Measurements from ENCODE around the gene RIC8A.
A peak's percentile ranks its signal among the peaks of the same experiment; 100 is the strongest.
"Not testable (repeated sequence)": the region's sequence is repeated elsewhere in the genome, so short reads cannot be mapped to it uniquely, and the experiment has no call there.

Gene RIC8A

DNA sequence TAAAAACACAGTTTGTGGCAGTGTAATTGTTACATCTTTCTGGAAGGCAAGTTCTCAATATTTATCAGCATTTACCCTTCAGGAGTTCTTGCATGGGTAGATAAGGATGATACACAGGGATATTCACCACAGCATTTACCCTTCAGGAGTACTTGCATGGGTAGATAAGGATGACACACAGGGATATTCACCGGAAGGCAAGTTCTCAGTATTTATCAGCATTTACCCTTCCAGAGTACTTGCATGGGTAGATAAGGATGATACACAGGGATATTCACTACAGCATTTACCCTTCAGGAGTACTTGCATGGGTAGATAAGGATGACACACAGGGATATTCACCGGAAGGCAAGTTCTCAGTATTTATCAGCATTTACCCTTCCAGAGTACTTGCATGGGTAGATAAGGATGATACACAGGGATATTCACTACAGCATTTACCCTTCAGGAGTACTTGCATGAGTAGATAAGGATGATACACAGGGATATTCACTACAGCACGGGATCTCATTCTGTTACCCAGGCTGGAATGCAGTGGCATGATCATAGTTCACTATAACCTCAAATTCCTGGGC, 13.2 kb downstream of the RIC8A start:
- not testable (repeated sequence) for DNase-seq

DNA sequence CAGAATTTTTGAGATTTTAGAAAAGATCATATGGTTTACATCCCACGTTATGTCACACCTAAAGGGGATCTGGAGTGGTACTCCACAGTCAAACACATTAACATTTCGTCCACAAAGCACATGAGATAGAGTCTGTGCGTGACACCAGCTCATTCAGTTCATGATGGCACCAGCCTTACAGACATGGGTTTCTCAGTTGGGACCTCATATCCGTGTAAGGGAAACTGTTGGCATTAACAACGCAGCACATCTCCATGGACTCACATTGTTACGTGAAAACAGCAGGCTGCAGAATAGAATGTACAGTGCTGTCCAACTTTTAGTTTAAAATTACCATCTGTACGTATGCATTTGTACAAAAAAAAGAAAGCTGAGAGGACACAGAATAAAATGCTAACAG, 14.0 kb downstream of the RIC8A start:
- DNase-seq: no peak

DNA sequence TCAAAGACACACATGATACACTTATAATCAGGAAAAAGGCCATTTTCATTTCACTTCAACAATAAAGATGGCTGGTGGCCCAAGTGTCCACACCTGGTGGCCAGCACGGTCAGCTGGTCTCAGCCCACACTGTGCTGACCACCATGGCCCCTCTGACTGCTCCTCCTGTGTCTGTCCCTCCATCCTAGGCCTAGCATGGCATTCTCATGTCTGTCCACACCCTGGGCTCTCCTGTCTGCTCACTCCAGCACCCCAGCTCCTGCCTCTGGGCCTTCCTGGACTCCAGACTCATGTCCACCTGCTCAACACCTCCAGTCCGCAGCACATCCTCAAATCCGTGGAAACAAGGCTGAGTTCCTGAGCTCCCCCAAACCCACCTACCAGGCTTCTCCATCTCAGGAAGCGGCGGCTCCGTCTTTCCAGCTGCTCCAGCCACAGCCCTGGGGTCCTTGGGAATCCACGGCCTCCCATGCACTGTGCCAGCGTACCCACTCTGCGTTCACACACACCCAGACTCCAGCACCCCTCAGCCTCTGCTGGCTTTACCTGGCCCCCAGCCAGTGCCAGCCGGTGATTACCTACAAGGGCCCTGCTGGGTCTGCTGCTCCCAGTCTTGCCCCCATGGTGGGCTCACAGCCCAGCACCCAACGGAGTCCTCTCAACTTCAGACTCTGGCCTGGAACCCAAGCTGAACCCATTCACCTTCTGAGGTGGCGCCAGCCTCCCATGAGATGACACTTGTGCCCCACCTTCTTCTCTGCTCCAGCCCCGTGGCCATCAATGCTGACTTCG, 14.7 kb downstream of the RIC8A start:
- no peak for DNase-seq

DNA sequence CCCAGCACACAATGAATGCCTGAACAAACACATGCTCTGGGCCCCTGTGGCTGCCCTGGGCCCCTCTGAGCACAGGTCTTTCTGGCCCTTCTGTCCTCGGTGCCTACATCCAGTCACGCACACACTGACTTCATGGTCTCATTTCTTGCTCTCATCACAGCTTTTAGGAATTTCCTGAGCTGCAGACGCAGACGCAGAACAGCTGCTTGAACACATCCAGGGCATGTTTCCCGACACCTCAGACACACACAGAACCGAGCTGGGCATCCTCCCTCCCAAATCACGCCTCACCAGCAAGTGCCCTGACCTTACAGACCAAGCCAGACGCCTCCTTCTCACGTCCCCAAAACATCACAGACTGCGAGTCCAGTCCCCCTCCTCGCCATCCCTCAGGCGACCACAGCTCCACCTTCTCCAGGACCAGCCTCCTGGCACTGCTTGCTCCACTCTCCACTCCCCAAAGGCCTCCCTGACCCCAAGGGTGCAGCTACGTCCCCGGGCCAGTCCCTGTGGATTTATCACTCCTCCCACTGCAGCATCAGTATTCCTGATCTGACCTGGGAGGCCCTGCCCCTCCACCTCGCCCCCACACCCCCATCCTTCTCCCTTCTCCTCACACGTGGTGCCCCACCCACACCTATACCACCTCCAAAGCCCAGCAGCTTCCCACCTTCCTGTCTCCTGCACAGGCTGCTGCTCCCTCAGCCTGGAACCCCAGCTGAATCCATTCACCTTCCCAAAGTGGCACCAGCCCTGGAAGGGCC, 15.7 kb downstream of the RIC8A start:
- no peak for DNase-seq

DNA sequence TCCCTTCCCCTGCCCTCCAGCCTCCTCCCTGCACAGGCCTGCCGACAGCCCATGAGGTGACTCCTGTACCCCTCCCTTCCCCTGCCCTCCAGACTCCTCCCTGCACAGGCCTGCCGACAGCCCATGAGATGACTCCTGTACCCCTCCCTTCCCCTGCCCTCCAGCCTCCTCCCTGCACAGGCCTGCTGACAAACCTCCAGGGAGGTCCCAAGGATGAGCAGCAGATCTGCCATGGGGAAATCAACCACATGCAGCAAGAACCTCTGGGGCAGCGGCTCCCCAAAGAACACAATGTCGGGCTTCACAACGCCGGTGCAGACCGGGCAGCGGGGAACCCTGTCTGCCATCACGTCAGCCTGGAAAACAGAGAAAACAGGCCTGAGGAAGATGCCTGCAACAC, 16.4 kb downstream of the RIC8A start:
- DNase-seq: no peak

DNA sequence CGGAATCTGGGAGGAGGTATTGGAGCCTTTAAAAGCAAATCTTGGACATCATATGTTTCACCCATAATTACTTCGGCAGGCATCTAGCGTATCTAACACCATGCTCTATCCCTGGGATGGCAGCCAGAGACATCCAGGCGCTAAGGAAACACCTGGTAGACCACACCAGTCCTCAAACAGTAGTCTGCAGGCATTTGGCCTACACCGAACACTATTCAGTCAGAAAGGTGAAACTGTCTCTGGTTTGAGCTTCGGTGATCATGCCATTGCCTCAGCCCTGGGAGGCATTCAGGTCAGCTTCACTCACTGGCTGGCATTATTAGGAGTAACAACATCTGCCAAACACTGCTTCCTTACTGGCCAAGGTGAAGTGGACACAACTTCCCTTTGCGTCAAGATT, 16.9 kb downstream of the RIC8A start:
- DNase-seq: no peak

DNA sequence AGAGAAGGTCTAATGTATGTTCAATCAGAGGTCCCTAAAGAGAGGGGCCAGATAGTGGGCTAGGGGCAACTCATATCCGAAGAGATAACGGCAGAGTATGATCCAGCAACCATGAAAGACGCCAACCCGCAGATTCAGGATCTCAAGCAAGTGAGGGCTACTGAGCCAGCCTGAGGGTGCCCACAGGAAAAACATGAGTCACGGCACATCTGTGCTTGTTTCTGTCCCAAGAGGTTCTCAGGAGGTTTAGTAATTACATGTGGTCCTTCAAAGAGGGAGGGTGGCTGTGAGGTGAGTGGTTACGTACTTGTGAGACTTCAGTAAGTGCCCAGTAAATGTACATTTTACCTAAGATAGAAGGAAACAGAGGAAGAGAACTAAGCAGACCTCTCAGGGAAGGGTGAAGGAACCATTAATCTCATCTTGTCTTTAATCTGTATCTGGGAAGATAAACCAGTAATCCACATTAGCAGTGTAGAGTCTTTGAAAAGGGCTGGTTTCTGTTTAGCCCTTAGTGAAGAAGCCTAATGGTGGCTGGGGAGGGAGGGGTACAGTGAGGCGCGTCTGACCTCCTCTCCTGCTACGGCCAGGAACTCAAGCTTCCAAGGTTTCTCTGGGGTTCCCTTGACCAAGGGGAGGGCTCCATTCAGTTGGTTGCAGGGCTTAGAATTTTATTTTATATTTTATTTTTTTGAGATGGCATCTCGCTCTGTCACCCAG, 18.4 kb downstream of the RIC8A start:
- no peak for DNase-seq

DNA sequence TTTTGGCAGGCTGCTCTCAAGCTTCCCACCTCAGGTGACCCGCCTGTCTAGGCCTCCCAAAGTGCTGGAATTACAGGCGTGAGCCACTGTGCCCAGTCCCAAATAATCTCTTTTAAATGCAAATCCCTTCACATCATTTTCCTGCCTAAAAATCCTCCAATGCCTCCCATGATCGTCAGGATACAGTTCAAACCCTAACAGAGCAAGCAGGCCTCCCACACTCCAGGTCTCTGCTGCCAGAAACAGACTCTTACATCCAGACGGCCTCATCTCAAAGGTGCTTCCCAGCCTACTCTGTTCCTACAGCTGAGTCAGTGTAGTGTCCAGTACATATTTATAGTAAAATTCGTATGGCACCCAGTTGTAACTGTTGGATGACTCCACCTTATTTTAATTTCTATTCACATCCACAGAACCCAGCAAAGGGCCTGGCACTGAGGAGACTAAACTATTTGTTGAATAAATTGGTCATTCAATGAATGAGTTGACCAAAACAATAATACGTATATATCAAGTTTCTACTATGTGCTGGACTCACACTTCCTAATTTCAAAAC, 20.4 kb downstream of the RIC8A start:
- no peak for DNase-seq

DNA sequence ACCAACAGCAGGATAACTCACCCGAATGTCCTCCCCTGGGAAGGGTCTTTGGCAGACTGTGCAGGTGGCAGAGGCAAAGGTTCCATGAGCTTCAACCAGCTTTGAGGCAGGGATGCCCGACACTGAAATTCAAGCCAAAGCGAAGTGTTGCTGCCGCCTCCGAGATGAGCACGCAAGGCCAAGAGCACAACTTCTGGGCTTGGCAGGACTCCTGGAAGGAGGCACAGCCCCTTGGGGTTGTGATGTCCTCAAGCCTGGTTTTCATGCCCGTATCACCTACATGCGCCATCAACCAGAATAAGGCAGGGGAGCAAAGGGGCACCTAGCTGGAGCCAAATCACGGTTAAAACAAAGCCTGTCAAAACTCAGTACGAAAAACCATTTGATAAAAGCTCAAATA, 22.9 kb downstream of the RIC8A start:
- no peak for DNase-seq

DNA sequence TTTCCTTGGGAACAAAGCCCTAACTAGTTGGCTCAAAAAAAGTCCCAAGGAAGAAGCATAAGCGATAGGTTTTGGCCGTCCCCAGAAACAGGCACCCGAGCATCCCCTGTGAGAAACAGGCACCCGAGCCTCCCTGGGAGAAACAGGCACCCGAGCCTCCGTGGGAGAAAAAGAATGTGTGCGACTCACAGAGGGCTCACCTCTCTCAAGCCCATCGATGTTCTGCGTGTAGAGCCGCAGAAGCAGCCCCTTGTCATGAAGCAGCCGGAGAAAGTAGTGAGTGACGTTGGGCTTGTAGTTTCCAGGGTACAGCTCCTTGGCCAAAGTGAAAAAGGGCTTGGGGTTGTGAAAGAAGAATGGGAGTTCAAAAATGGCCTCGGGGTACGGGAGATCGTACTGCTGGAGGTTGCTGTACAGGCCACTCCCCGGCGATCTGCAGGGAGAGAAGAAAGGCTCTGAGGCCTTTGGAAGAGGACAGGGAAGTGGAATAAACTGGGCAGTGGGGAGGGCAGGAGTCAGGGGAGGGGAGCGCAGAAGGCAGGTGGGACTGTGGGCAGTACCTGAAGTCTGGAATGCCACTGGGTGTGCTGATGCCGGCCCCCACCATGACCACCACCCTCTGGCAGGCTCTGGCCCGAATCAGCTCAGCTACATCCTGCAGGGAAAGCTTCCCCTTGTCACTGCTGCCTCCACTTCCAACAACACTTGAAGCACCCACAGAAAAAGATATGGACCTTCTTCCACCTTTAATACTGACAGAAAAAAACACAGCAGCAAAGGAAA, 25.5 kb downstream of the RIC8A start:
- DNase-seq: no peak

DNA sequence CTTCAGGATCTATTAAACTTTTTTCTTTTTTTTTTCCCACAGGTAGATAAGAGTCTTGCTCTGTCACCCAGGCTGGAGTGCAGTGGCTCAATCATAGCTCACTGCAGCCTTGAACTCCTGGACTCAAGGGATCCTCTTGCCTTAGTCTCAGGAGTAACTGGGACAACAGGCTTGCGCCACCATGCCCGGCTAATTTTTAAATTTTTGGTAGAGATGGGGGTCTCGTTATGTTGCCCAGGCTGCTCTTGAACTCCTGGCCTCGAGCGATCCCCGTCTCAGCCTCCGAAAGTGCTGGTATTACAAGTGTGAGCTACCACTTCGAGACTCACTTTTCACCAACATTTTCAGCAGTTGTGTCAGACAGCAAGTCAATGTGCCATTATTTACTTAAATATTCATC, 27.7 kb downstream of the RIC8A start:
- DNase-seq: no peak

DNA sequence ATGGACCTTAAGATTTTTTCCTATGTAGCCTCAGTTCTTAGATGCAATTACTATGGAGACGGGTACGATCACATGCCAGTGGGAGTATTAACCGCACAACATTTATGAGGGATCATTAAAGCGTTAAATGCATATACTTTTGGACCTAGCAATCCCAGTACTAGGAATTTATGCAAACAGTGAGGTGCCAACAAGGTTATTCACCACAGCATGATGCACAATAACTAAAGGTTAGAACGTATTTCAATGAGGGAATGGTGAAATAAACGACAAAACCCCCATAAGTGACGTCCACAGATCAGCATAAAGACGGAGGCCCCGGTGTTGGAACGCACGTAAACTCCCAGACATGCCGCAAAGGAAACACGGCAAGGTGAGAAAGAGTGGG, 28.1 kb downstream of the RIC8A start:
- no peak for DNase-seq

DNA sequence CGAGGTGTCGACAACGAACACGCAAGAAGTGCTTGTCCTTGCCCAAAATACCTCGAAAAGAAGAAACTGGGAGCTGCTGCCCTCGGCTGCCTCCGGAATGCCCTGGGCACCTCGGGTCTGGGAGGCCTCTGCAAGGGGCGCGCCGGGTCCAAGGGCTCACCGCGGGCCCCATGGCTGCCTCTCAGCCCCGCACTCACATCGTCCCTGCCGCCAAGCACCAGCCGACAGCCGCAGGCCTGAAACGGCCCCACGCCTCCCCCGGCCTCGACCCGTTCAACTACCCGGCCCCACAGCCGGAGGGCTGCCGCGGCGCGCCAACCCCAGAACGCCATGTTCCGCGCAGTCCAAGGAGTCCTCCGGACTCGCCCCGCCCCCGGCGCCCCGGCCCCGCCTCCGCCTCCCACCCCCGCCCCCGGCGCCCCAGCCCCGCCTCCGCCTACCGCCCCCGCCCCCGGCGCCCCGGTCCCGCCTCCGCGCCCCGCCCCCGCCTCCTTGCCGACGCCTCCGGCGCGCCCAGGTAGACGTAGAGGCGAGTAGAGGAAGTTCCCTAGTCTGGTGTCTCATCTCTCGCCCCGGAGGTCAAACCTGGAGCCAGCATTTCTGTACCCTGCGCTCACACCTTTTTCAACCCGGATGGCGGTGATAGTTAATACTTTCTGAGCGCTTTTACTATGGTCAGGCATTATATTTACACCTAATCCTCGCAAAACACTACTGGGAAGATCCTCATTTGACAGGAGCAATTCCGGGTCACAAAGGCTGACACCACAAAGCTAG, 28.7 kb downstream of the RIC8A start, which contains the start of gene SIRT3:
TSS of gene SIRT3 (minus strand) at position 346 of the 777 bp plus-strand sequence. CDS start at position 332, 14 bp downstream.
- peak; percentile 81 for DNase-seq

DNA sequence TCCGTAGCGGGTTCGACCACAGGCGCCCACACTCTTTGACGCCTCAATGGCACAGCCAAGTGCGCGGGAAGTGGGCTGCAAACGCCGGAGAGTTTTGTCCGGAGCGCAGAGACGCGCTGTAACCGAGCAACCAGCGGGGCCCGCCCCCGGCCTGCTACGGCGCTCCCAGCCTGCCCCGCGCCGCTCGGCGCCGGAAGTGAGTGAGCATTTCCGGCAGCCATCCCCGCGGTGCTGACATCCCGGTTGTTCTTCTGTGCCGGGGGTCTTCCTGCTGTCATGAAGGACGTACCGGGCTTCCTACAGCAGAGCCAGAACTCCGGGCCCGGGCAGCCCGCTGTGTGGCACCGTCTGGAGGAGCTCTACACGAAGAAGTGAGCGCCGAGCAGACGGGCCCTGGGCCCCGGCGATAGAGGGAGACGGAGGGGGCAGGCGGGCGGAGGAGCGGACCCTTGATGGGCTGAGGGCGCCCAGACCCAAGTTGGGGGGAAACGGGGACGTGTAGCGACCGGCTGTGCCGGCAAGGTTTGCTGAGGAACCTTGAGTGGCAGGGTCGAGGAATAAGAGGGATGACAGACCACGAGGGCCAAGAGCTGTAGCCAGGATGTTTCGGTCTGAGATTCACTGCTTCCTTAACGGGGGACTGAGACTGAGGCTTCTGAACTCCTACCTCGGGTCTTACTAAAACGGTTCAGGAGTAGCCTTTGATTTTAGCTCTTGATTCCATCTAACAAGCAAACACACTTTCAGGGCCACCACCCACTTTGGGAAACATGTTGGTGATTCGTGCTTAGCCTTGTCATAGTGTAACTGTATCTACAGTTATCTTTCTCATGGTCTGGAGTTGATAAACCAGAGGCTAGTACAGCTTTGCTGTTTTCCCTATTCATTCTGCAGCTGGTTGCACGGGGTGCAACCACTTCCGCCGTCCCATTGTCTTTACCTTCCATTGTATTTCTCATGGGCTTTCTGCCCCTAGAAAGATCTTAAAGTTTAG, 29.6 kb downstream of the RIC8A start, which contains the start of gene PSMD13:
TSS of gene PSMD13 (plus strand) at position 203 of the 994 bp plus-strand sequence. CDS start at position 277, 74 bp downstream.
- peak; percentile 78 for DNase-seq

DNA sequence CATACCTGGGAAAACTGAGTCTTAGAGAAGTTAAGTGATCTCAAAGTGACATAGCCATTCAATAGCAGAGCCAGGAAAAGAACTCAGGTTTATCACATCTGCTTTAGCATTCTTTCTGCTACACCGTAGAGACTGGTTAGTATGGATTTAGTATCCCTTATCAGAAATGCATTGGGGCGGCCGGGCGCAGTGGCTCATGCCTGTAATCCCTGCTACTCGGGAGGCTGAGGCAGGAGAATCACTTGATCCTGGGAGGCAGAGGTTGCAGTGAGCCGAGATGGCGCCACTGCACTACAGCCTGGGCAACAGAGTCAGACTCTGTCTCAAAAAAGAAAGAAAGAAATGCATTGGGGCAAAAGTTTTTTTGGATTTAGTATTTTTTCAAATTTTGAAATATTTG, 30.8 kb downstream of the RIC8A start:
- not testable (repeated sequence) for DNase-seq

DNA sequence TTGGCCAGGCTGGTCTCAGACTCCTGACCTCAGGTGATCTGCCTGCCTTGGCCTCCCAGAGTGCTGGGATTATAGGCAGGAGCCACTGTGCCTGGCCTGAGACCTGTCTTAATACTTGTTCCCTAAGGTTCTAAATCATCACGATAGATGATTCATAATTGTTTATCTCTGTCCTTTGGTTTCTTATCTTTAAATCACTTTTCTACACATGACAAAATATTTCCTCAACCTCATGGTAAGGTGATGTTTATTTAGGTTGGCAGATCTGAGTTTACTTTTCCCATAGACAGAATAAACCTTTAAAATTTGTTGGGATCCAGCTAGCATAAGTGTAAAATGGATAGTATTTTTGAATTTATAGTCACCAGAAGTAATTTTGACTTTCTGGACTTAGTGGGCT, 32.8 kb downstream of the RIC8A start:
- no peak for DNase-seq

DNA sequence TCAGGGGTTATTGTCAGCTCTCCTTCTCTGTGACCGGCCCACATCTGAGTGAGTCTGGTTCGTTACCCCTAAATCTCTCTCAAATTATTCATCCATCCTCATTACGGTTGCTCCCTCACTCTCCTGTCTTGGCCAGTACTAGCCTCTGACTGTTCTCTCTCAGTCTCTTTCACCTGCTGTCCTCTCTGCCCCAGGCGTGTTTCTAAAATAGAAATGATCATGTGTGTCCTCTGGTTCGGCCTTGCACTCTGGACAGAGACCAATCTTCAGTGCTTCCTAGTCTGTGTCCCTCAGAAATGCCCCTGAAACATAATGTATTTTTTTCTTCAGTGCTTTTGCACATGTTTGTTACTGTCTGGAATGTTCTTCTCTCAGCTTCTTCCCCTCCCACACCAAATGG, 34.1 kb downstream of the RIC8A start:
- DNase-seq: no peak

DNA sequence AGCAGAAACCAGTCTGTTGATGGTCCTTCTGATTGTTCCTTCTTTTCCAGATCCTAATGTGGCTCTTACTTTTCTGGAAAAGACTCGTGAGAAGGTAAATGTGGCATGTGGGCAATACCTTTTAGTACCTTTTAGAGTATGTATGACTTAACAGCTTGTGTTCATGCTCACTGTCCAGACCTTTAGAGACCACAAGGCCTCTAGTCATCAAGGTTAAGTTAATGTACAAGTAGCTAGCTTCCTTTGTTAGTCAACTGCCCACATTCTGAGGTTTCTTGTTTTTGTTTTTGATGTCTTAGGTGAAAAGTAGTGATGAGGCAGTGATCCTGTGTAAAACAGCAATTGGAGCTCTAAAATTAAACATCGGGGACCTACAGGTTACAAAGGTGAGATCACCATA, 36.9 kb downstream of the RIC8A start:
- DNase-seq: no peak

DNA sequence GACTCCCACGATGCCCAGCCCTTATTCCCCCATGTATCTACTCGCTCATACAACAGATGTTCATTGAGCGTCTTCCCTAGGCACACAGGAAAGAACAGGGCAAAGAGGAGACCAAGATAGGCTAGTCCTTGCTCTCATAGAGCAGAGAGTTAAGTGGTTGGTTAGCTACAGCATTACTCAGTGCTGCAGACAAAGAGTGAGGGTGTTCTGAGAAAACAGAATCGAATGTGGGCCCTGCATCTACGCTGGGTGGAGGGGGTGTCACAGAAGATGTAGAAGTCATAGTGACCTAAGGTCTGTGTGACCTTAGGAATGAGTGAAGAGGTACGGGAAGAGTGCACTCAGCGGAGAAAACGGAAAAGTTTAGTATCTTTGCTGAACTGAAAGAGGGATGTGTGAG, 41.6 kb downstream of the RIC8A start:
- no peak for DNase-seq

DNA sequence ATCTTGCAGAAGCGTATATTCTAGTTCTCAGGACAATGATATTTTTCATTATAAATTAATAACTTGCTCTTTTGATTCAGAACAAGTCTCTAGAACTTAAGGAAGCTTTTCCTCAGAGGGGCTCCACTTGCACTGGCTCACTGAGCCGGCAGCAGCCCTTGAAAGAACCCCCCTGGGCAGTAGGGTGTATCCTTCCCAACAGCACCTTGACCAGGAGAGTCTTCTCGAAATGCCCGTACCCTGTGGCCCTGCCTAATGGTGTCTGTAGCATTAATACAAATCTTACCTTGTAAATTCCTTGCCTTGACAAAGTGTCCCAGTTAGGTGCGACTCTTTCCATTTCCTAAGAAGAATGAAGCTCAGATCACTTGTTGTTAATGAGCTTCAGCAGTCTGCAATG, 42.8 kb downstream of the RIC8A start:
- no peak for DNase-seq
